Umbilical cord (tissue), 2 donors: ENCODE results near the gene KCNJ4. TPM values are rescaled to one million over a fixed set of nuclear protein-coding genes. Genes with fewer than 3 reads are reported as not detected.
"Not testable (repeated sequence)": the region's sequence is repeated elsewhere in the genome, so short reads cannot be mapped to it uniquely, and the experiment has no call there.

Source experiments
- DNase-seq: peaks from one replicate; pipeline ENCODE4 v3.0.0-alpha.2; 2015; ENCODE audit warnings: low spot score
- total RNA-seq: library from RNA; depleted of rRNA; stranded (reverse); fragments of >200 nt; gene quantifications from one replicate; pipeline ENCODE4 v1.2.3, GENCODE V29; 2014; ENCODE audit warnings: low replicate concordance; ENCODE audit not compliant: insufficient read depth

KCNJ4 gene
- total RNA-seq, 1 donor from 2014 or later: not detected

- no peak for DNase-seq
These were observed 16.2 kb upstream of the KCNJ4 start for GRCh38 chr22:38471237-38471636.

GRCh38 chr22:38470179-38470578 lies 15.2 kb upstream of the KCNJ4 start:
- not testable (repeated sequence) for DNase-seq

- DNase-seq: no peak
These were observed 14.3 kb upstream of the KCNJ4 start for GRCh38 chr22:38469306-38469781.

GRCh38 chr22:38468443-38469305 lies 13.7 kb upstream of the KCNJ4 start:
- no peak for DNase-seq

GRCh38 chr22:38467904-38468442 lies 13.0 kb upstream of the KCNJ4 start, which contains the start of gene KDELR3:
Gene KDELR3 (plus strand): TSS chr22:38468096. CDS start chr22:38468234, 138 bp downstream.
- DNase-seq: peak; percentile 75

GRCh38 chr22:38467438-38467903 lies 12.5 kb upstream of the KCNJ4 start:
- no peak for DNase-seq

GRCh38 chr22:38465673-38466490 lies 10.9 kb upstream of the KCNJ4 start:
- DNase-seq: no peak

GRCh38 chr22:38464992-38465672 lies 10.1 kb upstream of the KCNJ4 start:
- DNase-seq: no peak

GRCh38 chr22:38462960-38463784 lies 8.2 kb upstream of the KCNJ4 start:
- DNase-seq: peak; percentile 41

- peak; percentile 82 for DNase-seq
These were observed 6.5 kb upstream of the KCNJ4 start for GRCh38 chr22:38461414-38462081.

- DNase-seq: no peak
These were observed 6.0 kb upstream of the KCNJ4 start for GRCh38 chr22:38461057-38461413.

GRCh38 chr22:38460426-38460840 lies 5.4 kb upstream of the KCNJ4 start:
- no peak for DNase-seq

GRCh38 chr22:38456841-38457699 lies 2.1 kb upstream of the KCNJ4 start:
- DNase-seq: no peak

GRCh38 chr22:38456272-38456835 lies 1.4 kb upstream of the KCNJ4 start:
- DNase-seq: no peak

GRCh38 chr22:38455530-38456271 lies 702 bp upstream of the KCNJ4 start:
- DNase-seq: no peak

- DNase-seq: no peak
These were observed 485 bp downstream of the KCNJ4 start for GRCh38 chr22:38454353-38455075.

- DNase-seq: no peak
These were observed 1.0 kb downstream of the KCNJ4 start for GRCh38 chr22:38453996-38454352.
